H1 (cell line): ENCODE measurements around the gene CAMTA1. TPM values are rescaled to one million over a fixed set of nuclear protein-coding genes. Genes with fewer than 3 reads are reported as not detected.

Source experiments
- BACH1 ChIP-seq: IDR thresholded peaks from 2 replicates; pipeline ENCODE4 v1.6.1; 2012; ENCODE audit warnings: low read length, improper control_type of control experiment
- KDM1A ChIP-seq: fragments of 200-600, 300-600 bp; sonication (generic); IDR thresholded peaks from 2 replicates; pipeline ENCODE4 v1.7.1; 2016; ENCODE audit warnings: mild to moderate bottlenecking, low read length, borderline replicate concordance
- POU5F1 ChIP-seq: IDR thresholded peaks from 2 replicates; pipeline ENCODE4 v1.6.1; 2011; ENCODE audit warnings: low read depth, mild to moderate bottlenecking, low read length, moderate library complexity
- polyA plus RNA-seq, 7 experiments: library from polyadenylated mRNA; depleted of rRNA in 3 of 7; stranded (reverse) in 5 of 7; unstranded in 2 of 7; fragments of >200 nt in 5 of 7; fragments of 200-250 nt in 2 of 7; gene quantifications; 1 replicate in 5 of 7; 2 replicates in 1 of 7; 4 replicates in 1 of 7; pipeline versions ENCODE4 v1.2.1 to v1.2.3, GENCODE V29; 2011 to 2013; ENCODE audit warnings: missing spikeins in 2 of 7, mixed read lengths in 2 of 7
- total RNA-seq: library from RNA; stranded (reverse); fragmentation: NEBNext Ultra II Directional; extraction: Animal tissue kit (Norgen Biotek cat#: 25700); gene quantifications from 2 replicates; pipeline ENCODE4 v1.2.1, GENCODE V29; 2021

CAMTA1 gene
- total and polyA plus RNA-seq, 2 of the 8 experiments (the other 6 are each of a cell fraction or from before 2014, with no cell fraction given), result 65.0 to 119 TPM

- TF ChIP-seq POU5F1, result no peak
- TF ChIP-seq KDM1A, result no peak
- no peak for TF ChIP-seq BACH1
Observed at GRCh38 chr1:7809742-7810141, 1024.5 kb downstream of the CAMTA1 start (continued).
